Ovary (tissue), 9 donors: ENCODE data around the gene CACNA1E. TPM values are rescaled to one million over a fixed set of nuclear protein-coding genes. Genes with fewer than 3 reads are reported as not detected.

ENCODE experiments used
- DNase-seq, 5 donors: peaks; one replicate each; pipeline ENCODE4 v3.0.0-alpha.2; 2019 to 2020
- H3K27ac ChIP-seq, 2 donors: fragments of 200-600 bp; one replicate each; pipeline versions ENCODE4 v1.5.1 to v1.8.0; 2019 to 2022
- H3K27me3 ChIP-seq: fragments of 200-600 bp; one replicate; pipeline ENCODE4 v1.8.0; 2022
- H3K36me3 ChIP-seq: fragments of 200-600 bp; sonication (generic); one replicate; pipeline ENCODE4 v1.5.1; 2019
- H3K4me1 ChIP-seq: one replicate; pipeline ENCODE4 v1.8.1; 2013; ENCODE audit warnings: mild to moderate bottlenecking, moderate library complexity; ENCODE audit not compliant: insufficient read depth
- H3K4me3 ChIP-seq: fragments of 200-600 bp; sonication (generic); one replicate; pipeline ENCODE4 v1.5.1; 2017
- H3K9me3 ChIP-seq, 2 donors: fragments of 200-600 bp in 1 of 2; sonication (generic) in 1 of 2; one replicate each; pipeline versions ENCODE4 v1.5.1 to v1.8.1; 2013 to 2019; ENCODE audit warnings: mild to moderate bottlenecking in 1 of 2, moderate library complexity in 1 of 2
- CTCF ChIP-seq, 3 donors: fragments of 450-650 bp in 2 of 3; fragments of 200-600 bp in 1 of 3; IDR thresholded peaks; one replicate each; pipeline versions ENCODE4 v1.5.1 to v1.8.0; 2016 to 2022; ENCODE audit warnings: antibody characterized with exemption in 3 of 3, mild to moderate bottlenecking in 1 of 3
- EP300 ChIP-seq: sonication (generic); formaldehyde crosslinking; IDR thresholded peaks from one replicate; pipeline ENCODE4 v1.6.1; 2017; ENCODE audit warnings: antibody characterized with exemption
- POLR2A ChIP-seq: fragments of 450-650 bp; IDR thresholded peaks from one replicate; pipeline ENCODE4 v1.6.1; 2017; ENCODE audit warnings: antibody characterized with exemption, mild to moderate bottlenecking, moderate library complexity
- whole genome bisulfite sequencing, 3 donors: extraction: QIAGEN DNeasy Blood & Tissue Kit in 1 of 3; methylation state at CpG; one replicate each; pipeline versions ENCODE4 v1.1.5 to v1.1.7; 2013 to 2017; 5-methylcytosine and 5-hydroxymethylcytosine counted together
- intact Hi-C, 4 donors: fragments of 100-400 bp; cut with DNase I; formaldehyde crosslinking; loops; one replicate each; pipeline versions ENCODE4 v1.11.0 to v1.15.1; 2022 to 2023
- polyA plus RNA-seq, 2 donors: library from polyadenylated mRNA; stranded (reverse); fragments of 200-250 nt in 1 of 2; fragments of 350-450 nt in 1 of 2; fragmentation: Illumina TruSeq in 1 of 2; extraction: RNeasy Lipid Tissue Mini Kit (QIAGEN cat#74804) in 1 of 2; gene quantifications; one replicate each; pipeline ENCODE4 v1.2.3, GENCODE V29; 2013 to 2014
- total RNA-seq, 7 donors: library from RNA; depleted of rRNA in 2 of 7; stranded (reverse); fragments of >200 nt in 2 of 7; fragmentation: NEBNext Ultra II Directional in 3 of 7; extraction: Animal tissue kit (Norgen Biotek cat#: 25700) in 3 of 7; gene quantifications; one replicate each; pipeline versions ENCODE4 v1.1.0 to v1.2.4, GENCODE V29; 2016 to 2023
- donor health status: DM: no; HTN: no; CAD: no; lungs with moderate emphysema.
- donor health status: DM: no; HTN: no; CAD: no.
- donor health status: Bipolar disorder and iron deficiency.
- donor health status: DM: yes; HTN: yes; CAD: no.
- donor health status: DM: no; HTN: no; CAD: no.
- donor health status: DM: yes; HTN: yes; CAD: no.

The CACNA1E gene
- total and polyA plus RNA-seq, 9 donors: 0.01 to 0.34 (median 0.10) TPM; not detected in 3

GRCh38 chr1:181490276-181490675 is 7.0 kb downstream of the CACNA1E start:
- intact Hi-C loops: no loop called here
- no peak for TF ChIP-seq POLR2A
- TF ChIP-seq EP300: no peak
- TF ChIP-seq CTCF (IDR thresholded peaks at IDR 0.05): no peak
- 55 to 73% (median 72%) methylated on average over 2 of the region's 2 CpGs for WGBS, 3 donors
- no peaks in the 10 kb centered on the region for H3K27me3 ChIP-seq
- no peaks in the 10 kb centered on the region for H3K9me3 ChIP-seq
- DNase-seq: no peak
- no peak overlapping the region for H3K27ac ChIP-seq
- H3K36me3 ChIP-seq: no peaks in the 10 kb centered on the region
- no peaks in the 10 kb centered on the region for H3K4me1 ChIP-seq
- H3K4me3 ChIP-seq: no peak overlapping the region

GRCh38 chr1:181490740-181491712 is 7.7 kb downstream of the CACNA1E start:
- DNase-seq: no peak
- TF ChIP-seq POLR2A: no peak
- no peak for TF ChIP-seq EP300
- no peak for TF ChIP-seq CTCF (IDR thresholded peaks at IDR 0.05)
- no peaks in the 10 kb centered on the region for H3K36me3 ChIP-seq
- no peak overlapping the region for H3K4me3 ChIP-seq
- H3K27me3 ChIP-seq: no peaks in the 10 kb centered on the region
- H3K4me1 ChIP-seq: no peaks in the 10 kb centered on the region
- no peak overlapping the region for H3K27ac ChIP-seq
- no peaks in the 10 kb centered on the region for H3K9me3 ChIP-seq
- 36 to 48% (median 39%) methylated on average over 8 of the region's 8 CpGs for WGBS, 3 donors
- intact Hi-C loops: no loop called here

GRCh38 chr1:181493166-181493565 is 9.8 kb downstream of the CACNA1E start:
- no peak for DNase-seq
- Histone ChIP-seq H3K4me1 (no peaks in the 10 kb centered on the region), H3K27me3 (no peaks in the 10 kb centered on the region), H3K27ac (no peak overlapping the region), H3K4me3 (no peak overlapping the region), H3K9me3 (no peaks in the 10 kb centered on the region), H3K36me3 (no peaks in the 10 kb centered on the region)
- TF ChIP-seq CTCF (IDR thresholded peaks at IDR 0.05): no peak
- TF ChIP-seq EP300: no peak
- no peak for TF ChIP-seq POLR2A
- WGBS, 3 donors: 0 to 11% (median 4%) methylated on average over 3 of the region's 3 CpGs
- intact Hi-C loops: no loop called here

GRCh38 chr1:181493885-181494284 is 10.6 kb downstream of the CACNA1E start:
- WGBS, 3 donors: 75 to 85% (median 85%) methylated on average over 4 of the region's 4 CpGs
- no peak overlapping the region for H3K27ac ChIP-seq
- no peaks in the 10 kb centered on the region for H3K27me3 ChIP-seq
- no peaks in the 10 kb centered on the region for H3K4me1 ChIP-seq
- H3K36me3 ChIP-seq: no peaks in the 10 kb centered on the region
- intact Hi-C loops: no loop called here
- no peak overlapping the region for H3K4me3 ChIP-seq
- DNase-seq: no peak
- H3K9me3 ChIP-seq: no peaks in the 10 kb centered on the region
- TF ChIP-seq POLR2A (no peak), EP300 (no peak), CTCF (IDR thresholded peaks at IDR 0.05) (no peak)
